ENCODE results near the gene CAMTA1.
A peak's percentile ranks its signal among the peaks of the same experiment; 100 is the strongest.

The CAMTA1 gene

GRCh38 chr1:6848816-6849215, 63.6 kb downstream of the CAMTA1 start:
- TF ChIP-seq, protein P1, sequence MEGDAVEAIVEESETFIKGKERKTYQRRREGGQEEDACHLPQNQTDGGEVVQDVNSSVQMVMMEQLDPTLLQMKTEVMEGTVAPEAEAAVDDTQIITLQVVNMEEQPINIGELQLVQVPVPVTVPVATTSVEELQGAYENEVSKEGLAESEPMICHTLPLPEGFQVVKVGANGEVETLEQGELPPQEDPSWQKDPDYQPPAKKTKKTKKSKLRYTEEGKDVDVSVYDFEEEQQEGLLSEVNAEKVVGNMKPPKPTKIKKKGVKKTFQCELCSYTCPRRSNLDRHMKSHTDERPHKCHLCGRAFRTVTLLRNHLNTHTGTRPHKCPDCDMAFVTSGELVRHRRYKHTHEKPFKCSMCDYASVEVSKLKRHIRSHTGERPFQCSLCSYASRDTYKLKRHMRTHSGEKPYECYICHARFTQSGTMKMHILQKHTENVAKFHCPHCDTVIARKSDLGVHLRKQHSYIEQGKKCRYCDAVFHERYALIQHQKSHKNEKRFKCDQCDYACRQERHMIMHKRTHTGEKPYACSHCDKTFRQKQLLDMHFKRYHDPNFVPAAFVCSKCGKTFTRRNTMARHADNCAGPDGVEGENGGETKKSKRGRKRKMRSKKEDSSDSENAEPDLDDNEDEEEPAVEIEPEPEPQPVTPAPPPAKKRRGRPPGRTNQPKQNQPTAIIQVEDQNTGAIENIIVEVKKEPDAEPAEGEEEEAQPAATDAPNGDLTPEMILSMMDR (conservative IDR thresholded peaks at IDR 0.05; ENCODE audit: low read length) = no peak
- no peak overlapping the region for H3K4me3 ChIP-seq (ENCODE audit: low read length)
- DNase-seq (ENCODE audit: low read depth) = no peak

DNA sequence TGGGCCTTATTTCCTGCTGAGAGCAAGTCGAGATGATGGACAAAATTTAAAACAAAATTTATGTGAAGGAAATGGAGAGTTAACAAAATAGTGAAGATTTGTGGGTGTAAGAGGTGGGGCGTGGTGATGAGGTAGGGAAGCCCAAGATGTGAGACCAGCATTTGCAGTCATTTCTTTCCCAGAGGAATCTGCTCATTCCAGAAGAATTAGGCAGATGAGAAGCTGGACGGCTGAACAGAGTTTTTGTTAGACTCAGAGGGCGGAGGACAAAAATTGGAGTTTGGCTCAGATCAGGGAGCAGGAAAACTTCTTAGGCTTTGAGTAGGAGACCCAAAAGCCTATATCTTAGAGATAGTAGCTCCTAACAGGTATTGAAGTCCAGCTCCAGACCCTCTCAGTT, 65.3 kb downstream of the CAMTA1 start:
- TF ChIP-seq, protein P1 (conservative IDR thresholded peaks at IDR 0.05; ENCODE audit: low read length) = no peak
- peak; percentile 14 for DNase-seq (ENCODE audit: low read depth)
- H3K4me3 ChIP-seq (ENCODE audit: low read length) = no peak overlapping the region

GRCh38 chr1:6852136-6852890, 67.1 kb downstream of the CAMTA1 start:
- no peak overlapping the region for H3K4me3 ChIP-seq (ENCODE audit: low read length)
- no peak for DNase-seq (ENCODE audit: low read depth)
- TF ChIP-seq, protein P1 (conservative IDR thresholded peaks at IDR 0.05; ENCODE audit: low read length) = no peak

DNA sequence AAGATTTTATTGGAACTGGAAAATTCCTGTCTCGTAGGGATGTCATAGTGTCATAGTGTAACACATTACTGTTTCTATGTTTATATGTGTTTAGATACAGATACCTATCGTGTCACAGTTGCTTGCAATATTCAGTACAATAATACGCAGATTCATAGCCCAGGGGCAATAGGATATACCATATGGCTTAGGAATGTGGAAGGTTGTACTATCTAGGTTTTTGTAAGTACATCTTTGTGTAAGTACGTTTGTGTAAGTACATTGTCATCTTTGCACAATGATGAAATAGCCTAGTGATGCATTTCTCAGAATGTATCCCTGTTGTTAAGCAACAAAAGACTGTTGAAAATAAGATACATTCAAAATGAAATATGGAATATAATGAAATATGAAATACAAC, 68.9 kb downstream of the CAMTA1 start:
- no peak overlapping the region for H3K4me3 ChIP-seq (ENCODE audit: low read length)
- DNase-seq (ENCODE audit: low read depth) = no peak
- TF ChIP-seq, protein P1 (conservative IDR thresholded peaks at IDR 0.05; ENCODE audit: low read length) = no peak

- no peak overlapping the region for H3K4me3 ChIP-seq (ENCODE audit: low read length)
- DNase-seq (ENCODE audit: low read depth) = no peak
Observed at GRCh38 chr1:6857831-6858230, 72.6 kb downstream of the CAMTA1 start.

GRCh38 chr1:6858596-6858995, 73.3 kb downstream of the CAMTA1 start:
- TF ChIP-seq, protein P1 (conservative IDR thresholded peaks at IDR 0.05; ENCODE audit: low read length) = no peak
- no peak for DNase-seq (ENCODE audit: low read depth)
- no peak overlapping the region for H3K4me3 ChIP-seq (ENCODE audit: low read length)

More at GRCh38 chr1:6857831-6858230, 72.6 kb downstream of the CAMTA1 start:
- TF ChIP-seq, protein P1 (conservative IDR thresholded peaks at IDR 0.05; ENCODE audit: low read length) = no peak
